Smooth muscle cell (in vitro differentiated cells): Measurements from ENCODE around the gene CDH10. TPM values are rescaled to one million over a fixed set of nuclear protein-coding genes. Genes with fewer than 3 reads are reported as not detected.

Experiments used
- DNase-seq: peaks from one replicate; lab custom pipeline; 2025; ENCODE audit not compliant: unreplicated experiment; lab: John Stamatoyannopoulos, UW
- H2AFZ ChIP-seq: fragments of 200-600 bp; sonication (generic); 2 replicates; pipeline ENCODE4 v1.6.0; 2016; ENCODE audit warnings: antibody characterized with exemption, low read depth, mild to moderate bottlenecking
- H3F3A ChIP-seq: fragments of 200-600 bp; sonication (generic); 2 replicates; pipeline ENCODE4 v1.6.0; 2017; ENCODE audit warnings: antibody characterized with exemption, low read depth
- H3K27ac ChIP-seq: fragments of 200-600 bp; sonication (generic); 2 replicates; pipeline ENCODE4 v1.5.1; 2016; ENCODE audit warnings: low read depth, mild to moderate bottlenecking
- H3K27me3 ChIP-seq: fragments of 200-600 bp; sonication (generic); 2 replicates; pipeline ENCODE4 v1.6.1; 2016; ENCODE audit warnings: low read depth, mild to moderate bottlenecking
- H3K36me3 ChIP-seq: fragments of 200-600 bp; sonication (generic); 2 replicates; pipeline ENCODE4 v1.5.1; 2016; ENCODE audit warnings: low read depth
- H3K4me1 ChIP-seq: fragments of 200-600 bp; sonication (generic); 2 replicates; pipeline ENCODE4 v1.5.1; 2016; ENCODE audit warnings: low read depth
- H3K4me2 ChIP-seq: fragments of 200-600 bp; sonication (generic); 2 replicates; pipeline ENCODE4 v1.6.0; 2016; ENCODE audit warnings: mild to moderate bottlenecking
- H3K4me3 ChIP-seq: fragments of 200-600 bp; sonication (generic); 2 replicates; pipeline ENCODE4 v1.5.1; 2016; ENCODE audit warnings: mild to moderate bottlenecking
- H3K79me2 ChIP-seq: fragments of 200-600 bp; sonication (generic); 2 replicates; pipeline ENCODE4 v1.6.0; 2016; ENCODE audit warnings: low read depth, mild to moderate bottlenecking
- H3K9ac ChIP-seq: fragments of 200-600 bp; sonication (generic); 2 replicates; pipeline ENCODE4 v1.6.0; 2016; ENCODE audit warnings: low read depth
- H3K9me3 ChIP-seq: fragments of 200-600 bp; sonication (generic); replicated peaks from 2 replicates; pipeline ENCODE4 v1.5.1; 2016; ENCODE audit warnings: low read depth
- H4K20me1 ChIP-seq: fragments of 200-600 bp; sonication (generic); 2 replicates; pipeline ENCODE4 v1.6.0; 2016; ENCODE audit warnings: low read depth
- CTCF ChIP-seq: fragments of 200-600 bp; sonication (generic); IDR thresholded peaks from 2 replicates; pipeline ENCODE4 v1.5.1; 2017; ENCODE audit warnings: borderline replicate concordance, mild to moderate bottlenecking, antibody characterized with exemption; ENCODE audit not compliant: insufficient read depth, poor library complexity, severe bottlenecking
- WGBS: methylation state at CpG from one replicate; pipeline ENCODE4 v1.1.7; 2016; ENCODE audit warnings: low lambda C conversion rate; 5-methylcytosine and 5-hydroxymethylcytosine counted together
- polyA plus RNA-seq: library from polyadenylated mRNA; unstranded; fragments of >200 nt; fragmentation: Nextera tagmentation; extraction: Ambion mirVana; gene quantifications from 2 replicates; pipeline ENCODE4 v1.2.1, GENCODE V29; 2016
- total RNA-seq: library from RNA; depleted of rRNA; stranded (reverse); fragments of >200 nt; gene quantifications from 2 replicates; pipeline ENCODE4 v1.2.3, GENCODE V29; 2014

CDH10 gene
- total and polyA plus RNA-seq, 2 experiments from 2014 or later, result 0.66 to 2.2 TPM

GRCh38 chr5:24491490-24491889 lies 153.3 kb downstream of the CDH10 start:
- no peaks in the 10 kb centered on the region for H4K20me1 ChIP-seq
- H3K4me1 ChIP-seq, result no peaks in the 10 kb centered on the region
- H3K4me2 ChIP-seq, result no peak overlapping the region
- TF ChIP-seq CTCF, result no peak
- WGBS, result 89% methylated on average over 3 of the region's 3 CpGs
- no peak overlapping the region for H3K27ac ChIP-seq
- no peak overlapping the region for H3K4me3 ChIP-seq
- H3K27me3 ChIP-seq, result no peaks in the 10 kb centered on the region
- H3F3A ChIP-seq, result no peaks in the 10 kb centered on the region
- no peaks in the 10 kb centered on the region for H3K79me2 ChIP-seq
- no peaks in the 10 kb centered on the region for H3K9me3 ChIP-seq
- H3K36me3 ChIP-seq, result no peaks in the 10 kb centered on the region
- H3K9ac ChIP-seq, result no peak overlapping the region
- H2AFZ ChIP-seq, result no peak overlapping the region
- DNase-seq, result no peak

DNA sequence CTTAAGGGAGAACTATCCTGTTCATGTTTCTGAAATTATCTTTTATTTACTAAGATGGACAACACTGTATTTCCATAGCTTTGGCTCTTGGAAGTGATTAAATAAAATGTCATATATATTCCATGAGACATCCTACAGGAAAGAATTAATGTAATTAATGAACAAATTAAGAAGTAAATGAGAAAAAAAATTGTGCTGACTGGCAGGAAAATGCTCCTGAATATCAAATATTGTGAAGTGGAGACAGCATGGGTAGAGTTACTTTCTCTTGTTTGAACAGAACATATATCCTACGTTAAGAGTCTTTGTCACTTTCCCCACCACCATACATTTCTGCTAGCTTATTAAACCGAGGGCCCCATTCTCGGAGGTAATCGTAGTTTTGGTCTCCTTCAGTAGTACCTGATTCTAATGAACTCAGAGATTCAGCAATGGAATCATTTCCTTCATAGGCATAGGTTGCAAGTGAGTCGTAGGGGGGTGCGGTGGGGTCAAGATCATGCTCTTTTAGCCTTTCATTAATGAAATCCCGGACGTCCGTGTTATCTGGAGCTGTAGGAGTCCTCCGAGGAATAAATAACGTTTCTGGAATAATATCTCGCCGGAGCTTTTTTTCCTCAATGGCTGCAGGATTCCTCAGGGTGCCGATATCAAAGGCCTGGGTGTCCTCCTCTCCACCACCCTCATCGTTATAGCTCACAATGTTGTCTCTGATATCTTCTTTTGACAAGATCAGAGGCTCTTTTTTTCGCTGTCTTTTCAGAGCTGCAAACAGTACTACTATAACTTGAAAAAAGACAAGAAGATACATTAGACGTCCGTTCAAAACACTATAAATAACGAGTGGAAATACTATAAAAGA lies 157.2 kb downstream of the CDH10 start:
- H3K27ac ChIP-seq, result no peak overlapping the region
- no peaks in the 10 kb centered on the region for H3K79me2 ChIP-seq
- H3K36me3 ChIP-seq, result no peaks in the 10 kb centered on the region
- no peak overlapping the region for H2AFZ ChIP-seq
- H3K4me2 ChIP-seq, result no peak overlapping the region
- H3K27me3 ChIP-seq, result no peaks in the 10 kb centered on the region
- no peak for DNase-seq
- no peak overlapping the region for H3K4me3 ChIP-seq
- TF ChIP-seq CTCF, result no peak
- 91% methylated on average over 19 of the region's 19 CpGs for WGBS
- H3K9me3 ChIP-seq, result no peaks in the 10 kb centered on the region
- H4K20me1 ChIP-seq, result no peaks in the 10 kb centered on the region
- no peak overlapping the region for H3K9ac ChIP-seq
- H3K4me1 ChIP-seq, result no peaks in the 10 kb centered on the region
- no peaks in the 10 kb centered on the region for H3F3A ChIP-seq

DNA sequence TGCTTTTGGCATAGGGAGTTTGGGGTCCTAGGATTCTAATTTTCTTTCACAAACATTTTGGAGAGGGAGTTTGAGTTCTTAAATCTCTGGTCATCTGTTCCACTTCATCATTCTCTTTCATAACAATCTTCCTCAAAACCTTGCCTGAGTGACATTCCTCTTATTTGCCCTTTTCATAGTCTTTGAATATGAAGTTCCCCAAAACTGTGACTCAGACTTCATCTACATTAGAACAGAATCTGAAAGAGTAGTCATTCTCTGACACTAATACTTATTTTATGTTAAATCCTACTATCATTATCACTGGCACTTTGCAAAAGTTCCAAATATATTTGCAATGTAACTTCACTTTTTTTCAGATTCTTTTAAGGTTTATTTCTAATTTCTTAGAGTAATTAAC lies 163.8 kb downstream of the CDH10 start:
- no peak for DNase-seq
- H3K4me2 ChIP-seq, result no peak overlapping the region
- no peak overlapping the region for H3K9ac ChIP-seq
- no peaks in the 10 kb centered on the region for H3F3A ChIP-seq
- no peak overlapping the region for H3K27ac ChIP-seq
- TF ChIP-seq CTCF, result no peak
- H3K9me3 ChIP-seq, result no peaks in the 10 kb centered on the region
- H3K36me3 ChIP-seq, result no peaks in the 10 kb centered on the region
- no peak overlapping the region for H2AFZ ChIP-seq
- no peaks in the 10 kb centered on the region for H3K79me2 ChIP-seq
- no peaks in the 10 kb centered on the region for H3K4me1 ChIP-seq
- no peak overlapping the region for H3K4me3 ChIP-seq
- H3K27me3 ChIP-seq, result no peaks in the 10 kb centered on the region
- no peaks in the 10 kb centered on the region for H4K20me1 ChIP-seq

DNA sequence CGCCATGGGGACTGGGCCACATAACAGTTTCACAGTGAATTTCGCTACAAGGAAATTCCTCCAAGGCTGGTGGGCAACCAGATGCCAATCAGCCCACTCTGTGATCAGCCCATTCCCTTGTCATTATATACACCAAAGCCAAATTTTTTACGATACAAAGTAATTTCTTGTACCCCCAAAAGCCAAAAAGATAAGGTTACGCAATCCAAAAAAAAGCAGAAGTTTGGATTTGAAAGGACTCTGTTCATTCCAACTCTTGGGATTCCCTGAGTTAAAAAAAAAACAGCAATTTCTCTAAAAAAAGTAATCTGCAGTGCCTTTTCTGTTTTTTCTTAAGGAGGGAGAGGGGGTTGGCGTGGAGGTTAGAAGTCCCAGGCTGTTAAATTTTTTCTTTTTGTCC lies 166.8 kb downstream of the CDH10 start:
- H3K4me1 ChIP-seq, result no peaks in the 10 kb centered on the region
- no peak overlapping the region for H3K4me2 ChIP-seq
- no peak for TF ChIP-seq CTCF
- WGBS, result 89% methylated on average over 5 of the region's 5 CpGs
- no peaks in the 10 kb centered on the region for H3K36me3 ChIP-seq
- H2AFZ ChIP-seq, result no peak overlapping the region
- no peaks in the 10 kb centered on the region for H4K20me1 ChIP-seq
- no peaks in the 10 kb centered on the region for H3K79me2 ChIP-seq
- no peak for DNase-seq
- H3K4me3 ChIP-seq, result no peak overlapping the region
- no peaks in the 10 kb centered on the region for H3K27me3 ChIP-seq
- no peak overlapping the region for H3K9ac ChIP-seq
- no peaks in the 10 kb centered on the region for H3F3A ChIP-seq
- H3K9me3 ChIP-seq, result no peaks in the 10 kb centered on the region
- no peak overlapping the region for H3K27ac ChIP-seq
